Aortic smooth muscle cell (primary cell): ENCODE measurements around the gene ZNF496. TPM values are rescaled to one million over a fixed set of nuclear protein-coding genes. Genes with fewer than 3 reads are reported as not detected.

ENCODE experiments used
- total RNA-seq: library from RNA; depleted of rRNA; stranded (reverse); fragments of >200 nt; gene quantifications from 2 replicates; pipeline ENCODE4 v1.2.3, GENCODE V29; 2014

ZNF496 gene
- total RNA-seq = 6.3 and 8.8 TPM in 2 replicates

DNA sequence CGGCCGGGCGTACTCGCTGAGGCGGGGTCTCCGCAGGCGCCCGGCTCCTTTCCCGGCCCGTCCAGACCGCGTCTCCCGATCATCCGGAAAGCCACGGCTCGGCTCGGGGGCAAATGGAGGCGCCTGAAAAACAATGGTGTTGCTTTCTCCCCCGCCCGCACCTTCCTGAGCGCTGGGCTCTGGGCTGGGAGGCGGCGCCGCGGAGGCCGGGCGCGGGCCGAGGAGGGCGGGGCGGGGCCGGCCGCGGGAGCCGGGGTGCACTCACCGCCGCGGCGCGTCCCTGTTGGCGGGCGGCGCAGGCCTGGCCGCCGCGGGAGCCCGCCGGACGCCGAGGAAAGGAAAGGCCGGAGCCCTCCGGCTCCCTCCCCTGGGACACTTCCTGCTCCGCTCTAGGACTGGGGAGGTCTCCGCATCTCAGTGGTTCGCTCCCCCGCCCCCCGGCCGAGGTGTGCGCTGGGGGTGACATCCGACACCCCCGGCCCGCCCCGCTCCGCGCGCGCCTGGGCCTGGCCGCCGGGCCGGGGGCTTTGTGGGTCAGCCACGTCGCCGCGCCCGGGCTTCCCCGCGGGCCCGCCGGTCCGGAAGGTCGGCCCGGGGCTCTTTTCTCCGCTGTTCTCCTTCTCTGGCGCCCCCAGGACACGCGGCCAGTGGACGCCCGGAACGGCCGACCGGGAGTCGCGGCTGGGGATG is at the start of gene ZNF496:
Gene ZNF496, minus strand, starts transcription at position 343 of the 690 bp plus-strand sequence. CDS start 2,289 bp downstream, outside the sequence.

DNA sequence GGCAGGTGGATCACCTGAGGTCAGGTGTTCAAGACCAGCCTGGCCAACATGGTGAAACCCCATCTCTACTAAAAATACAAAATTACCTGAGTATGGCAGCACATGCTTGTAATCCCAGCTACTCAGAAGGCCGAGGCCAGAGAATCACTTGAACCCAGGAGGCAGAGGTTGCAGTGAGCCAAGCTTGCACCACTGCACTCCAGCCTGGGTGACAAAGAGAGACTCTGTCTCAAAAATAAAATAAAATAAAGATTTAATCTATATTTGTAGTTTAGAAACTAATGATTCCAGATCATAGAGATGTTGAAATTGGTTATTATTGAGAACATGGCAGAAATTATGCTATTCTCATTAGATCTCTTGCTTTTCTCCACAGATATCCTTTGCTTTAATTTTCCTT is 75.9 kb downstream of the ZNF496 start, which contains the start of gene VN1R5:
Gene VN1R5, plus strand, starts transcription at position 301 of the 400 bp plus-strand sequence.

Other genes with a start within 250 kb of the ZNF496 start
- 6.3 and 6.8 TPM in 2 replicates for gene ZNF669, start 227.5 kb downstream of the ZNF496 start, total RNA-seq
- gene ZNF124, start 159.8 kb downstream of the ZNF496 start, total RNA-seq = 10.9 and 20.1 TPM in 2 replicates
- not detected in 2 replicates for gene VN1R5, start 75.8 kb downstream of the ZNF496 start, total RNA-seq
- gene NLRP3, start 84.3 kb upstream of the ZNF496 start, total RNA-seq = 1.1 and 1.5 TPM in 2 replicates
- gene OR2B11, start 126.2 kb upstream of the ZNF496 start, total RNA-seq = not detected in 2 replicates
- not detected in 2 replicates for gene OR2C3, start 204.6 kb upstream of the ZNF496 start, total RNA-seq
- not detected in 2 replicates for gene GCSAML, start 217.3 kb upstream of the ZNF496 start, total RNA-seq